Astrocyte (in vitro differentiated cells and primary cell): ENCODE measurements around the gene ZNF77. TPM values are rescaled to one million over a fixed set of nuclear protein-coding genes. Genes with fewer than 3 reads are reported as not detected.
A peak's percentile ranks its signal among the peaks of the same experiment; 100 is the strongest.

Experiments
- DNase-seq: peaks from one replicate; pipeline ENCODE4 v3.0.0-alpha.2; 2010; ENCODE audit warnings: low read depth
- FAIRE-seq: peaks from 2 replicates; lab custom pipeline; 2011; peaks lifted over from hg19 to GRCh38; lab: Jason Lieb, UNC
- H2AFZ ChIP-seq: 2 replicates; pipeline ENCODE4 v1.6.0; 2012; ENCODE audit warnings: low read depth, low read length, inconsistent platforms
- H3K27ac ChIP-seq: 2 replicates; pipeline ENCODE4 v1.5.1; 2011; ENCODE audit warnings: low read depth, low read length, inconsistent platforms
- H3K27me3 ChIP-seq: 2 replicates; pipeline ENCODE4 v1.6.0; 2011; ENCODE audit warnings: low read length, inconsistent platforms; ENCODE audit not compliant: insufficient read depth
- H3K36me3 ChIP-seq: 2 replicates; pipeline ENCODE4 v1.5.1; 2011; ENCODE audit warnings: low read length, inconsistent platforms; ENCODE audit not compliant: insufficient read depth
- H3K4me1 ChIP-seq: 2 replicates; pipeline ENCODE4 v1.5.1; 2011; ENCODE audit warnings: low read length, inconsistent platforms; ENCODE audit not compliant: insufficient read depth
- H3K4me2 ChIP-seq: 2 replicates; pipeline ENCODE4 v1.6.0; 2012; ENCODE audit warnings: low read length, inconsistent platforms
- H3K4me3 ChIP-seq: 2 replicates; pipeline ENCODE4 v1.5.1; 2011; ENCODE audit warnings: low read depth, mild to moderate bottlenecking, low read length, inconsistent platforms; ENCODE audit not compliant: insufficient read depth
- H3K79me2 ChIP-seq: 2 replicates; pipeline ENCODE4 v1.6.0; 2012; ENCODE audit warnings: mild to moderate bottlenecking, low read length, inconsistent platforms; ENCODE audit not compliant: insufficient read depth
- H3K9ac ChIP-seq: 2 replicates; pipeline ENCODE4 v1.6.0; 2012; ENCODE audit warnings: mild to moderate bottlenecking, low read length, inconsistent platforms
- H3K9me3 ChIP-seq: 2 replicates; pipeline ENCODE4 v1.5.1; 2012; ENCODE audit warnings: low read depth, mild to moderate bottlenecking, low read length, inconsistent platforms; ENCODE audit not compliant: insufficient read depth
- H4K20me1 ChIP-seq: 2 replicates; pipeline ENCODE4 v1.6.0; 2012; ENCODE audit warnings: low read length, inconsistent platforms; ENCODE audit not compliant: insufficient read depth
- H3K27ac Mint-ChIP-seq: one replicate; pipeline ENCODE4 v1.8.0; 2021; ENCODE audit warnings: mild to moderate bottlenecking, mixed read lengths; ENCODE audit not compliant: unreplicated experiment
- H3K27me3 Mint-ChIP-seq: one replicate; pipeline ENCODE4 v1.8.0; 2021; ENCODE audit warnings: low read depth, mixed read lengths; ENCODE audit not compliant: unreplicated experiment
- H3K36me3 Mint-ChIP-seq: one replicate; pipeline ENCODE4 v1.8.0; 2021; ENCODE audit warnings: low read depth, mixed read lengths; ENCODE audit not compliant: unreplicated experiment
- H3K4me1 Mint-ChIP-seq: one replicate; pipeline ENCODE4 v1.8.0; 2021; ENCODE audit warnings: low read depth, mixed read lengths; ENCODE audit not compliant: unreplicated experiment
- H3K4me3 Mint-ChIP-seq: one replicate; pipeline ENCODE4 v1.8.0; 2021; ENCODE audit warnings: mild to moderate bottlenecking, moderate library complexity, mixed read lengths; ENCODE audit not compliant: unreplicated experiment
- H3K9me3 Mint-ChIP-seq: one replicate; pipeline ENCODE4 v1.8.0; 2021; ENCODE audit warnings: mild to moderate bottlenecking, mixed read lengths; ENCODE audit not compliant: unreplicated experiment
- EZH2 ChIP-seq: IDR thresholded peaks from 2 replicates; pipeline ENCODE4 v1.6.1; 2012; ENCODE audit warnings: mild to moderate bottlenecking, low read length, inconsistent platforms; ENCODE audit not compliant: insufficient read depth
- total RNA-seq: library from RNA; stranded (reverse); gene quantifications from 2 replicates; pipeline ENCODE4 v1.2.1, GENCODE V29; 2021
- TF ChIP-seq, protein P1 (sequence below): IDR thresholded peaks from 2 replicates; pipeline ENCODE4 v1.5.1; 2011; ENCODE audit warnings: low read depth, mild to moderate bottlenecking, inconsistent platforms, low read length, moderate library complexity; ENCODE audit not compliant: insufficient read depth

ZNF77 gene
- total RNA-seq, 1 donor from 2014 or later: 1.4 TPM

DNA sequence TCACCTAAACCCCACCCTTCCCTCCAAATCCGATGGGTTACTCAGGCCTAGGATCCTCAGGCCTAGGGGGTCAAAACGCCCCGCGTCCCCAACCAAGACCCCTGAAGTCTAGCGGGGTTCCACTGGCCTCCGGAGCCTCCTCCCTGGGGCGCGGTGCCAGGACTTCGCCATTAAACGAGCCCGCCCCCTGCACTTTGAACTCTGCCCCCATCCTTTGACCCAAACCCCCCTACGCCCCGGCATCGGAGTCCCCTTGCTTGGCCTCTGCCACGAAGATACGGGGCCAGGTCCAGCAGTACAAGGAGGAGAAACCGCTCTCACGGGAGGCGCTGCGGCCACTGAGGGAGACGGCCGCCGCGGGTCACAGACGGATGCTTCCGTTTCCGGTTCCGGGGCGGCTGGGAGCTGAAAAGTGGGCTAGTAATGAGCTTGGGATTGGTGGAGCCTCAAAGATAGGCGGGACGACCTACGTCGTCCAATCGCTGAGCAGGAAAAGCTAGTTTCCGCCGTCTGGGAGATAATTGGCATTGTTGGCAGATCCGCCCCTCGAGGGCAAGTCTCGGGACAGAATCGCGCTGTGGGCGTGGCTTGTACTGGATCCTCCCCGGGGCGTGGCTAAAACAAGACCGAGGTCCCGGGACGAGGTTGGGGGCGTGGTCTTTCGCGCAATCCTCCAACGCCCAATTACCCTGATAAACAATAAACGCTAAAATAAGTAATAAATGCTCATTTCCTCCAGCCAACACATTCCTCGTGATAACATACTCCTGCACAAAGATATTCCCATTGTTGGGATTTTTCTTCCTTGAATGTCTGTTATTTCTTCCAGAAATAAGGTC lies 5.7 kb upstream of the ZNF77 start:
- FAIRE-seq (peak; percentile 92), DNase-seq (peak; percentile 95)
- Histone ChIP-seq H3K27me3 (no peaks in the 10 kb centered on the region), H2AFZ (peak overlapping the region; percentile 69), H3K9ac (peak overlapping the region; percentile 96), H4K20me1 (no peaks in the 10 kb centered on the region), H3K9me3 (no peaks in the 10 kb centered on the region), H3K4me3 (peak overlapping the region; percentile 93), H3K36me3 (no peaks in the 10 kb centered on the region), H3K4me2 (peak overlapping the region; percentile 93), H3K4me1 (peaks cover 8% of the 10 kb centered on the region), H3K27ac (peak overlapping the region; percentile 84), H3K79me2 (peaks cover 17% of the 10 kb centered on the region)
- peaks cover 5% of the 10 kb centered on the region for H3K27me3 Mint-ChIP-seq
- no peaks in the 10 kb centered on the region for H3K36me3 Mint-ChIP-seq
- no peaks in the 10 kb centered on the region for H3K9me3 Mint-ChIP-seq
- peak overlapping the region; percentile 98 for H3K4me3 Mint-ChIP-seq
- TF ChIP-seq EZH2: no peak
- TF ChIP-seq, protein P1, sequence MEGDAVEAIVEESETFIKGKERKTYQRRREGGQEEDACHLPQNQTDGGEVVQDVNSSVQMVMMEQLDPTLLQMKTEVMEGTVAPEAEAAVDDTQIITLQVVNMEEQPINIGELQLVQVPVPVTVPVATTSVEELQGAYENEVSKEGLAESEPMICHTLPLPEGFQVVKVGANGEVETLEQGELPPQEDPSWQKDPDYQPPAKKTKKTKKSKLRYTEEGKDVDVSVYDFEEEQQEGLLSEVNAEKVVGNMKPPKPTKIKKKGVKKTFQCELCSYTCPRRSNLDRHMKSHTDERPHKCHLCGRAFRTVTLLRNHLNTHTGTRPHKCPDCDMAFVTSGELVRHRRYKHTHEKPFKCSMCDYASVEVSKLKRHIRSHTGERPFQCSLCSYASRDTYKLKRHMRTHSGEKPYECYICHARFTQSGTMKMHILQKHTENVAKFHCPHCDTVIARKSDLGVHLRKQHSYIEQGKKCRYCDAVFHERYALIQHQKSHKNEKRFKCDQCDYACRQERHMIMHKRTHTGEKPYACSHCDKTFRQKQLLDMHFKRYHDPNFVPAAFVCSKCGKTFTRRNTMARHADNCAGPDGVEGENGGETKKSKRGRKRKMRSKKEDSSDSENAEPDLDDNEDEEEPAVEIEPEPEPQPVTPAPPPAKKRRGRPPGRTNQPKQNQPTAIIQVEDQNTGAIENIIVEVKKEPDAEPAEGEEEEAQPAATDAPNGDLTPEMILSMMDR: no peak
- peaks cover 3% of the 10 kb centered on the region for H3K4me1 Mint-ChIP-seq
- H3K27ac Mint-ChIP-seq: peak overlapping the region; percentile 91

DNA sequence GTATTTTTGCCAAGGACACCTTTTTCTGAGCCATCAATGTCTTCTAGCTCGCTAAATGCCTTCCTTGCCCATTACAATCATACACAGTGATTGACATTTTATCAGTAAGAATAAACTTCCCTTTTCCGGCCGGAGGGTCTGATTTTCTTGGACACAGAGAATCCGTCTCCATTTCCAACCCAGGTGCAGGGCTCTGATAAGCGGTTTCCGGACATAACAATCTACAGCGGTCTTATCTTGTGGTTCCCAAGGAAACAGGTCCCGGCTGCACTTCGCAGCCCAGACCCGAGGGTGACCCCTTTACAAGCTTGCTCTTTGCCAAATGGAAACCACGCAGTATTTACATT lies 5.1 kb upstream of the ZNF77 start:
- Histone ChIP-seq H3K4me3 (peak overlapping the region; percentile 93), H3K27me3 (no peaks in the 10 kb centered on the region), H3K9ac (peak overlapping the region; percentile 96), H3K4me1 (peaks cover 8% of the 10 kb centered on the region), H3K4me2 (peak overlapping the region; percentile 93), H3K36me3 (no peaks in the 10 kb centered on the region), H3K79me2 (peaks cover 17% of the 10 kb centered on the region), H3K27ac (peak overlapping the region; percentile 84), H2AFZ (peak overlapping the region; percentile 69), H4K20me1 (no peaks in the 10 kb centered on the region), H3K9me3 (no peaks in the 10 kb centered on the region)
- peak overlapping the region; percentile 98 for H3K4me3 Mint-ChIP-seq
- no peaks in the 10 kb centered on the region for H3K36me3 Mint-ChIP-seq
- FAIRE-seq (no peak), DNase-seq (peak; percentile 48)
- peak overlapping the region; percentile 91 for H3K27ac Mint-ChIP-seq
- no peaks in the 10 kb centered on the region for H3K9me3 Mint-ChIP-seq
- H3K4me1 Mint-ChIP-seq: peaks cover 3% of the 10 kb centered on the region
- TF ChIP-seq EZH2: no peak
- TF ChIP-seq, protein P1: no peak
- peaks cover 5% of the 10 kb centered on the region for H3K27me3 Mint-ChIP-seq
